Measurements from ENCODE around the gene EPB41L4A.

DNA sequence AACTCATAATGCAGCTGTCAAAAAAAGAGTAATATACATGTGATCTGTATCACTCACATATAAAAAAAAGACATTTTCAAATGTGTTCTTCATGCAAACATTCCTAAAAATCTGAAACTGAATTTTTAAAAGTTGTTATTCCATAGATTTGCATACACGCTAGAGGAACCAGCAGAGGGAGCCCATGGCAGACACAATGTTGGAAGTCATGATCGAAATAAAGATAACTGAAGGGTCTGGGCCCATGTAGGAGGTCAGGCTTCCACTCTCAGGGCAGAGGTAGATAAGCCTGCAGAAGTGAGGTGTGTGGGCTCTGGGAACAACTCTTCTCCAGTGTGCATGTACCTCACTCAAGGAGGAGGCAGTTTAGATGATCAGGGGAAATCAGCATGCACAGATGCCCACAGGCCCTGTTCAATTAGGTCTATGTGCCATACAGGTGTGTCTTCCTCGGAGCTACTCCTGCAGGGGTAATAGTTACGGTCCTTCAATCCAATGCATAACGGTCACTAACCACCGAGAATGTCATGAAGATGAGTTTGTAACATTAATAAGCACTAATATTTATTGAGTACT lies 208.6 kb downstream of the EPB41L4A start:
- TF ChIP-seq GATA3 (IDR thresholded peaks at IDR 0.05; ENCODE audit: low read depth, low read length) (peak; percentile 68), GATA2 (IDR thresholded peaks at IDR 0.05; ENCODE audit: low read depth, low read length) (peak; percentile 82)

All from SH-SY5Y (cell line).